SJCRH30 (cell line): Measurements from ENCODE around the gene ARHGEF25. TPM values are rescaled to one million over a fixed set of nuclear protein-coding genes. Genes with fewer than 3 reads are reported as not detected.
"Not testable (repeated sequence)": the region's sequence is repeated elsewhere in the genome, so short reads cannot be mapped to it uniquely, and the experiment has no call there.

Experiments used
- DNase-seq, 2 experiments: peaks; one replicate each; pipeline ENCODE4 v3.0.0-alpha.2; 2015 to 2020
- H3K27ac ChIP-seq: fragments of 250-450 bp; sonication (Bioruptor Pico); 2 replicates; pipeline ENCODE4 v1.5.1; 2020; ENCODE audit warnings: mild to moderate bottlenecking, moderate library complexity
- H3K27me3 ChIP-seq: fragments of 250-450 bp; sonication (Bioruptor Pico); 2 replicates; pipeline ENCODE4 v1.5.1; 2020; ENCODE audit warnings: mild to moderate bottlenecking, moderate library complexity
- H3K36me3 ChIP-seq: fragments of 250-450 bp; sonication (Bioruptor Pico); 2 replicates; pipeline ENCODE4 v1.5.1; 2020; ENCODE audit warnings: mild to moderate bottlenecking, moderate library complexity
- H3K4me1 ChIP-seq: fragments of 250-450 bp; sonication (Bioruptor Pico); 2 replicates; pipeline ENCODE4 v1.5.1; 2020; ENCODE audit warnings: mild to moderate bottlenecking, moderate library complexity
- H3K4me3 ChIP-seq: fragments of 250-450 bp; sonication (Bioruptor Pico); 2 replicates; pipeline ENCODE4 v1.5.1; 2020; ENCODE audit warnings: mild to moderate bottlenecking, moderate library complexity
- H3K9me3 ChIP-seq: fragments of 250-450 bp; sonication (Bioruptor Pico); replicated peaks from 2 replicates; pipeline ENCODE4 v1.5.1; 2020; ENCODE audit warnings: mild to moderate bottlenecking, moderate library complexity
- total RNA-seq: library from RNA; depleted of rRNA; stranded (reverse); fragments of >200 nt; shearing (Covaris generic); gene quantifications from 2 replicates; pipeline ENCODE4 v1.2.3, GENCODE V29; 2014; rRNA removed

ARHGEF25 gene
- total RNA-seq, 1 experiment from 2014 or later: 262 TPM

GRCh38 chr12:57641699-57642442 is 30.6 kb downstream of the ARHGEF25 start:
- H3K4me1 ChIP-seq: no peaks in the 10 kb centered on the region
- H3K27me3 ChIP-seq: peaks cover 14% of the 10 kb centered on the region; the same call in 1 of the 2 replicates
- no peak overlapping the region for H3K4me3 ChIP-seq
- H3K36me3 ChIP-seq: no peaks in the 10 kb centered on the region
- DNase-seq: peak; percentile 27 to 36
- H3K27ac ChIP-seq: no peak overlapping the region
- peaks cover 36% of the 10 kb centered on the region for H3K9me3 ChIP-seq

- not testable (repeated sequence) for H3K4me3 ChIP-seq, H3K27ac ChIP-seq, H3K27me3 ChIP-seq, H3K36me3 ChIP-seq, H3K4me1 ChIP-seq
- peak; percentile 91 to 95 for DNase-seq
- peaks cover 41% of the 10 kb centered on the region for H3K9me3 ChIP-seq
These were observed 34.9 kb downstream of the ARHGEF25 start for GRCh38 chr12:57645990-57646658.

GRCh38 chr12:57646659-57647049 is 35.4 kb downstream of the ARHGEF25 start:
- H3K9me3 ChIP-seq: peaks cover 41% of the 10 kb centered on the region
- H3K27me3 ChIP-seq, DNase-seq: not testable (repeated sequence)

GRCh38 chr12:57654042-57654441 is 42.8 kb downstream of the ARHGEF25 start:
- Histone ChIP-seq H3K27me3 (no peaks in the 10 kb centered on the region), H3K27ac (no peak overlapping the region), H3K4me3 (no peak overlapping the region), H3K36me3 (no peaks in the 10 kb centered on the region), H3K9me3 (peaks cover 34% of the 10 kb centered on the region), H3K4me1 (no peaks in the 10 kb centered on the region)
- no peak for DNase-seq

More at GRCh38 chr12:57646659-57647049, 35.4 kb downstream of the ARHGEF25 start:
- not testable (repeated sequence) for H3K36me3 ChIP-seq, H3K27ac ChIP-seq, H3K4me3 ChIP-seq, H3K4me1 ChIP-seq

GRCh38 chr12:57655541-57656240 is 44.5 kb downstream of the ARHGEF25 start:
- no peaks in the 10 kb centered on the region for H3K36me3 ChIP-seq
- no peaks in the 10 kb centered on the region for H3K4me1 ChIP-seq
- no peak overlapping the region for H3K27ac ChIP-seq
- H3K4me3 ChIP-seq: no peak overlapping the region
- no peaks in the 10 kb centered on the region for H3K27me3 ChIP-seq
- H3K9me3 ChIP-seq: peaks cover 47% of the 10 kb centered on the region
- DNase-seq: no peak

GRCh38 chr12:57656408-57656807 is 45.2 kb downstream of the ARHGEF25 start:
- not testable (repeated sequence) for H3K4me3 ChIP-seq, H3K4me1 ChIP-seq, H3K27ac ChIP-seq, H3K27me3 ChIP-seq, H3K36me3 ChIP-seq
- H3K9me3 ChIP-seq: peaks cover 54% of the 10 kb centered on the region
- peak; percentile 61 to 72 for DNase-seq

- no peak overlapping the region for H3K27ac ChIP-seq
- peak in 1 of 2 experiments; percentile 13 for DNase-seq
These were observed 46.5 kb downstream of the ARHGEF25 start for GRCh38 chr12:57657744-57658143.

GRCh38 chr12:57658890-57659289 is 47.7 kb downstream of the ARHGEF25 start:
- H3K27ac ChIP-seq: no peak overlapping the region
- H3K4me1 ChIP-seq: no peaks in the 10 kb centered on the region
- H3K36me3 ChIP-seq: no peaks in the 10 kb centered on the region
- H3K9me3 ChIP-seq: peaks cover 67% of the 10 kb centered on the region
- DNase-seq: no peak
- H3K4me3 ChIP-seq: no peak overlapping the region
- no peaks in the 10 kb centered on the region for H3K27me3 ChIP-seq

More at GRCh38 chr12:57657744-57658143, 46.5 kb downstream of the ARHGEF25 start:
- no peak overlapping the region for H3K4me3 ChIP-seq
- no peaks in the 10 kb centered on the region for H3K27me3 ChIP-seq
- no peaks in the 10 kb centered on the region for H3K4me1 ChIP-seq
- H3K9me3 ChIP-seq: peaks cover 63% of the 10 kb centered on the region
- no peaks in the 10 kb centered on the region for H3K36me3 ChIP-seq

GRCh38 chr12:57661376-57661775 is 50.1 kb downstream of the ARHGEF25 start:
- peak in 1 of 2 experiments; percentile 56 for DNase-seq
- no peaks in the 10 kb centered on the region for H3K36me3 ChIP-seq
- no peak overlapping the region for H3K4me3 ChIP-seq
- H3K9me3 ChIP-seq: peaks cover 62% of the 10 kb centered on the region
- H3K27me3 ChIP-seq: no peaks in the 10 kb centered on the region
- no peaks in the 10 kb centered on the region for H3K4me1 ChIP-seq
- H3K27ac ChIP-seq: no peak overlapping the region

GRCh38 chr12:57665066-57665820 is 54.0 kb downstream of the ARHGEF25 start:
- peaks cover 47% of the 10 kb centered on the region for H3K9me3 ChIP-seq
- not testable (repeated sequence) for H3K4me3 ChIP-seq, H3K27me3 ChIP-seq, DNase-seq, H3K4me1 ChIP-seq, H3K27ac ChIP-seq, H3K36me3 ChIP-seq

Other genes with a start within 250 kb of the ARHGEF25 start
- gene R3HDM2, start 180.4 kb upstream of the ARHGEF25 start, total RNA-seq: 17.0 and 18.6 TPM in 2 replicates
- 0.28 and 0.41 TPM in 2 replicates for gene INHBC, start 176.7 kb upstream of the ARHGEF25 start, total RNA-seq
- 17.0 and 32.9 TPM in 2 replicates for gene INHBE, start 156.1 kb upstream of the ARHGEF25 start, total RNA-seq
- 171 and 174 TPM in 2 replicates for gene GLI1, start 151.7 kb upstream of the ARHGEF25 start, total RNA-seq
- 5.7 and 9.3 TPM in 2 replicates for gene ARHGAP9, start 131.6 kb upstream of the ARHGEF25 start, total RNA-seq
- gene MARS1, start 123.4 kb upstream of the ARHGEF25 start, total RNA-seq: 690 and 839 TPM in 2 replicates
- gene DDIT3, start 90.9 kb upstream of the ARHGEF25 start, total RNA-seq: 68.0 and 91.1 TPM in 2 replicates
- 60.0 and 60.1 TPM in 2 replicates for gene MBD6, start 88.6 kb upstream of the ARHGEF25 start, total RNA-seq
- 63.5 and 83.3 TPM in 2 replicates for gene DCTN2, start 64.2 kb upstream of the ARHGEF25 start, total RNA-seq
- gene KIF5A, start 61.4 kb upstream of the ARHGEF25 start, total RNA-seq: 0.41 and 0.47 TPM in 2 replicates
- gene PIP4K2C, start 20.2 kb upstream of the ARHGEF25 start, total RNA-seq: 170 and 171 TPM in 2 replicates
- 157 and 192 TPM in 2 replicates for gene DTX3, start 6.6 kb upstream of the ARHGEF25 start, total RNA-seq
- gene B4GALNT1, start 21.8 kb downstream of the ARHGEF25 start, total RNA-seq: 82.7 and 104 TPM in 2 replicates
- gene OS9, start 82.7 kb downstream of the ARHGEF25 start, total RNA-seq: 1,587 and 1,701 TPM in 2 replicates
- 38.6 and 39.7 TPM in 2 replicates for gene AGAP2, start 127.3 kb downstream of the ARHGEF25 start, total RNA-seq
- gene TSPAN31, start 133.6 kb downstream of the ARHGEF25 start, total RNA-seq: 292 and 318 TPM in 2 replicates
- gene CDK4, start 140.9 kb downstream of the ARHGEF25 start, total RNA-seq: 5,376 and 5,685 TPM in 2 replicates
- 136 and 147 TPM in 2 replicates for gene MARCHF9, start 143.7 kb downstream of the ARHGEF25 start, total RNA-seq
- 72.6 and 97.4 TPM in 2 replicates for gene CYP27B1, start 155.6 kb downstream of the ARHGEF25 start, total RNA-seq
- gene METTL1, start 160.7 kb downstream of the ARHGEF25 start, total RNA-seq: 316 and 341 TPM in 2 replicates
- 93.5 and 100 TPM in 2 replicates for gene EEF1AKMT3, start 161.2 kb downstream of the ARHGEF25 start, total RNA-seq
- 440 and 505 TPM in 2 replicates for gene TSFM, start 171.4 kb downstream of the ARHGEF25 start, total RNA-seq
- gene AVIL, start 207.3 kb downstream of the ARHGEF25 start, total RNA-seq: 107 and 111 TPM in 2 replicates
- 803 and 887 TPM in 2 replicates for gene CTDSP2, start 235.3 kb downstream of the ARHGEF25 start, total RNA-seq